ENCODE measurements around the gene ITGAL.
"Not testable (repeated sequence)": the region's sequence is repeated elsewhere in the genome, so short reads cannot be mapped to it uniquely, and the experiment has no call there.

The ITGAL gene

GRCh38 chr16:30473231-30474073, 910 bp downstream of the ITGAL start:
- no peak for DNase-seq
- TF ChIP-seq GATA1 (IDR thresholded peaks at IDR 0.05; ENCODE audit: low read depth, low read length) = no peak
- no peak for TF ChIP-seq POLR2A (IDR thresholded peaks at IDR 0.05; ENCODE audit: low read length)

- DNase-seq = no peak
- TF ChIP-seq POLR2A (IDR thresholded peaks at IDR 0.05; ENCODE audit: low read length) (no peak), GATA1 (IDR thresholded peaks at IDR 0.05; ENCODE audit: low read depth, low read length) (no peak)
These were observed 1.5 kb downstream of the ITGAL start for GRCh38 chr16:30474074-30474452.

GRCh38 chr16:30474684-30475083, 2.1 kb downstream of the ITGAL start:
- TF ChIP-seq GATA1 (IDR thresholded peaks at IDR 0.05; ENCODE audit: low read depth, low read length) (no peak), POLR2A (IDR thresholded peaks at IDR 0.05; ENCODE audit: low read length) (no peak)
- DNase-seq = no peak

- no peak for TF ChIP-seq POLR2A (IDR thresholded peaks at IDR 0.05; ENCODE audit: low read length)
- no peak for TF ChIP-seq GATA1 (IDR thresholded peaks at IDR 0.05; ENCODE audit: low read depth, low read length)
- no peak for DNase-seq
These were observed 4.4 kb downstream of the ITGAL start for GRCh38 chr16:30476991-30477390.

GRCh38 chr16:30477773-30478172, 5.2 kb downstream of the ITGAL start:
- DNase-seq = not testable (repeated sequence)

- TF ChIP-seq POLR2A (IDR thresholded peaks at IDR 0.05; ENCODE audit: low read length) (no peak), GATA1 (IDR thresholded peaks at IDR 0.05; ENCODE audit: low read depth, low read length) (no peak)
- no peak for DNase-seq
These were observed 6.4 kb downstream of the ITGAL start for GRCh38 chr16:30478766-30479478.

GRCh38 chr16:30481381-30481780, 8.8 kb downstream of the ITGAL start:
- TF ChIP-seq GATA1 (IDR thresholded peaks at IDR 0.05; ENCODE audit: low read depth, low read length) (no peak), POLR2A (IDR thresholded peaks at IDR 0.05; ENCODE audit: low read length) (no peak)
- DNase-seq = no peak

GRCh38 chr16:30482366-30482765, 9.8 kb downstream of the ITGAL start:
- TF ChIP-seq GATA1 (IDR thresholded peaks at IDR 0.05; ENCODE audit: low read depth, low read length) = no peak
- no peak for TF ChIP-seq POLR2A (IDR thresholded peaks at IDR 0.05; ENCODE audit: low read length)
- peak in 1 of 2 experiments; percentile 64 for DNase-seq

- DNase-seq = no peak
- no peak for TF ChIP-seq GATA1 (IDR thresholded peaks at IDR 0.05; ENCODE audit: low read depth, low read length)
- no peak for TF ChIP-seq POLR2A (IDR thresholded peaks at IDR 0.05; ENCODE audit: low read length)
These were observed 12.3 kb downstream of the ITGAL start for GRCh38 chr16:30484887-30485286.

GRCh38 chr16:30485818-30486436, 13.4 kb downstream of the ITGAL start:
- TF ChIP-seq POLR2A (IDR thresholded peaks at IDR 0.05; ENCODE audit: low read length) = no peak
- no peak for TF ChIP-seq GATA1 (IDR thresholded peaks at IDR 0.05; ENCODE audit: low read depth, low read length)
- DNase-seq = no peak

GRCh38 chr16:30488764-30489605, 16.4 kb downstream of the ITGAL start:
- no peak for DNase-seq
- TF ChIP-seq GATA1 (IDR thresholded peaks at IDR 0.05; ENCODE audit: low read depth, low read length) (no peak), POLR2A (IDR thresholded peaks at IDR 0.05; ENCODE audit: low read length) (no peak)

GRCh38 chr16:30490210-30490609, 17.7 kb downstream of the ITGAL start:
- DNase-seq = no peak
- TF ChIP-seq GATA1 (IDR thresholded peaks at IDR 0.05; ENCODE audit: low read depth, low read length) (no peak), POLR2A (IDR thresholded peaks at IDR 0.05; ENCODE audit: low read length) (no peak)

GRCh38 chr16:30491229-30491628, 18.7 kb downstream of the ITGAL start:
- DNase-seq = no peak
- TF ChIP-seq POLR2A (IDR thresholded peaks at IDR 0.05; ENCODE audit: low read length) (no peak), GATA1 (IDR thresholded peaks at IDR 0.05; ENCODE audit: low read depth, low read length) (no peak)
